HepG2 (cell line): ENCODE measurements around the gene RNF149. TPM values are rescaled to one million over a fixed set of nuclear protein-coding genes. Genes with fewer than 3 reads are reported as not detected.

ENCODE experiments used
- ATRX ChIP-seq: sonication (generic); formaldehyde crosslinking; IDR thresholded peaks from 2 replicates; pipeline ENCODE4 v1.4.0; 2020; ENCODE audit warnings: missing genetic modification reagents, borderline replicate concordance
- FOXK1 ChIP-seq: sonication (generic); formaldehyde crosslinking; IDR thresholded peaks from 2 replicates; pipeline ENCODE4 v1.4.0; 2020; ENCODE audit warnings: low read depth, missing genetic modification reagents, borderline replicate concordance
- HMG20B ChIP-seq: conservative IDR thresholded peaks from 2 replicates; pipeline ENCODE4 v1.6.1; 2016; ENCODE audit warnings: missing genetic modification reagents, missing compliant biosample characterization
- IRX3 ChIP-seq: sonication (generic); formaldehyde crosslinking; IDR thresholded peaks from 2 replicates; pipeline ENCODE4 v1.8.1; 2023; ENCODE audit warnings: mild to moderate bottlenecking, low read depth, missing genetic modification reagents, borderline replicate concordance
- SMYD3 ChIP-seq: sonication (generic); formaldehyde crosslinking; IDR thresholded peaks from 2 replicates; pipeline ENCODE4 v1.8.1; 2023; ENCODE audit warnings: mild to moderate bottlenecking, missing genetic modification reagents
- SOX13 ChIP-seq, 3 experiments: fragments of 450-650 bp in 1 of 3; sonication (generic) in 1 of 3; formaldehyde crosslinking in 1 of 3; IDR thresholded peaks in 2 of 3; conservative IDR thresholded peaks in 1 of 3; 2 replicates each; pipeline versions ENCODE4 v1.5.0 to v1.6.1; 2016 to 2020; ENCODE audit warnings: antibody characterized with exemption in 1 of 3, mild to moderate bottlenecking in 1 of 3, missing compliant biosample characterization in 1 of 3, missing genetic modification reagents in 1 of 3, moderate library complexity in 1 of 3
- TBP ChIP-seq: sonication (generic); formaldehyde crosslinking; IDR thresholded peaks from 2 replicates; pipeline ENCODE4 v1.5.0; 2020; ENCODE audit warnings: missing genetic modification reagents
- TEAD3 ChIP-seq: optimal IDR thresholded peaks from 2 replicates; pipeline ENCODE3; 2016; ENCODE audit warnings: borderline replicate concordance
- THYN1 ChIP-seq: sonication (generic); formaldehyde crosslinking; IDR thresholded peaks from 2 replicates; pipeline ENCODE4 v1.8.1; 2023; ENCODE audit warnings: low read depth, mild to moderate bottlenecking, moderate library complexity, missing genetic modification reagents, borderline replicate concordance
- TOE1 ChIP-seq: sonication (generic); formaldehyde crosslinking; IDR thresholded peaks from 2 replicates; pipeline ENCODE4 v1.4.0; 2020; ENCODE audit warnings: mild to moderate bottlenecking, missing genetic modification reagents
- ZNF20 ChIP-seq: sonication (generic); formaldehyde crosslinking; IDR thresholded peaks from 2 replicates; pipeline ENCODE4 v1.4.0; 2020; ENCODE audit warnings: mild to moderate bottlenecking, moderate library complexity, missing genetic modification reagents
- ZNF234 ChIP-seq: sonication (generic); formaldehyde crosslinking; conservative IDR thresholded peaks from 2 replicates; pipeline ENCODE4 v1.5.1; 2020; ENCODE audit warnings: mild to moderate bottlenecking, missing genetic modification reagents
- ZNF333 ChIP-seq: sonication (generic); formaldehyde crosslinking; IDR thresholded peaks from 2 replicates; pipeline ENCODE4 v1.4.0; 2020; ENCODE audit warnings: mild to moderate bottlenecking, missing genetic modification reagents, borderline replicate concordance
- ZNF615 ChIP-seq: sonication (generic); formaldehyde crosslinking; IDR thresholded peaks from 2 replicates; pipeline ENCODE4 v1.5.0; 2020; ENCODE audit warnings: mild to moderate bottlenecking, missing genetic modification reagents, borderline replicate concordance
- ZNF678 ChIP-seq: sonication (generic); formaldehyde crosslinking; IDR thresholded peaks from 2 replicates; pipeline ENCODE4 v1.4.0; 2020; ENCODE audit warnings: mild to moderate bottlenecking, missing genetic modification reagents
- polyA plus RNA-seq, 8 experiments: library from polyadenylated mRNA; depleted of rRNA in 3 of 8; stranded (reverse) in 7 of 8; unstranded in 1 of 8; fragments of >200 nt; fragmentation: Illumina TruSeq in 4 of 8; extraction: Trizol in 4 of 8; gene quantifications; 2 replicates each; pipeline versions ENCODE4 v1.2.1 to v1.2.3, GENCODE V29; 2011 to 2016; ENCODE audit warnings: low read depth in 4 of 8, missing spikeins in 1 of 8, mixed read lengths in 1 of 8; ENCODE audit not compliant: insufficient read depth in 1 of 8
- total RNA-seq, 5 experiments: library from RNA; depleted of rRNA; stranded (reverse); fragments of >200 nt; fragmentation: Illumina TruSeq; extraction: Trizol; gene quantifications; 2 replicates each; pipeline ENCODE4 v1.2.3, GENCODE V29; 2016; ENCODE audit warnings: low read depth in 1 of 5
- TF ChIP-seq, protein P1 (sequence below): IDR thresholded peaks from 2 replicates; pipeline ENCODE4 v1.6.1; 2016; ENCODE audit warnings: missing compliant biosample characterization, missing genetic modification reagents, borderline replicate concordance
- TF ChIP-seq, protein P2 (sequence below): IDR thresholded peaks from 2 replicates; pipeline ENCODE4 v1.6.1; 2012; ENCODE audit warnings: inconsistent platforms
- TF ChIP-seq, protein P3 (sequence below): sonication (generic); formaldehyde crosslinking; IDR thresholded peaks from 2 replicates; pipeline ENCODE4 v1.4.0; 2020; ENCODE audit warnings: missing genetic modification reagents, borderline replicate concordance
- TF ChIP-seq, protein P4 (sequence below): sonication (generic); formaldehyde crosslinking; IDR thresholded peaks from 2 replicates; pipeline ENCODE4 v1.4.0; 2020; ENCODE audit warnings: mild to moderate bottlenecking, missing genetic modification reagents

RNF149 gene
- total and polyA plus RNA-seq, 2 of the 13 experiments (the other 11 are each of a cell fraction or from before 2014, with no cell fraction given) = 87.6 to 109 TPM

DNA sequence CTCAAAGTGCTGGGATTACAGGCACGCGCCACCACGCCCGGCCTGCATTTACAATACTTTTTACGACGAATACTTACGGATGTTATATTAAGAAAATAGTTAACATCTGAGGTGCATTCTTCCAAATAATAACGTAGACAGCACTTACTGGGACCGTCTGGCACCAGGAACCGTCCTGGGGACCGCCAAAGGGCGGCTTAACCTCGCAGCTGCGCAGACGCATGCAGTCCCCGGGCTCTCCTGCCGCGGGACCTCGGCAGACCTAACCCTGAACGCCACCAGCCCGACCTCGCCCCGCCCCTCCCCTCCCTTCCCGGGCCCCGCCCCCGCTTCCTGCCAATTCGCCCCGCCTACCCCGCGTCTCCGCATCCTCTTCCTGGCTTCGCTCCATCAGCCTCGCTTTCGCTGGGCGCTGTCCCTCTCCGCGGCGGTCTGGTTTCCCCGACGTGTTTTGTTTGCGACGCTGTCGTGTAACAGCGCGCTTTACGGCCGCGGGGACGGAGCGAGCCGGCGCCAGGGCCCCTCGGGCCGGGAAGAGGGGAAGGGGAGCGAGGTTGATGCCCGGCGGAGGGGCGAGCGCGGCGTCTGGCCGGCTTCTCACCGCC lies 56.0 kb downstream of the RNF149 start, which contains the start of gene CNOT11 (continued):
- TF ChIP-seq, protein P1, sequence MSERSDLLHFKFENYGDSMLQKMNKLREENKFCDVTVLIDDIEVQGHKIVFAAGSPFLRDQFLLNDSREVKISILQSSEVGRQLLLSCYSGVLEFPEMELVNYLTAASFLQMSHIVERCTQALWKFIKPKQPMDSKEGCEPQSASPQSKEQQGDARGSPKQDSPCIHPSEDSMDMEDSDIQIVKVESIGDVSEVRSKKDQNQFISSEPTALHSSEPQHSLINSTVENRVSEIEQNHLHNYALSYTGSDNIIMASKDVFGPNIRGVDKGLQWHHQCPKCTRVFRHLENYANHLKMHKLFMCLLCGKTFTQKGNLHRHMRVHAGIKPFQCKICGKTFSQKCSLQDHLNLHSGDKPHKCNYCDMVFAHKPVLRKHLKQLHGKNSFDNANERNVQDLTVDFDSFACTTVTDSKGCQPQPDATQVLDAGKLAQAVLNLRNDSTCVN = peak; percentile 30; the same call in 1 of the 2 replicates
- TF ChIP-seq THYN1 (CRISPR knock-in tag) (no peak), SMYD3 (CRISPR knock-in tag) (no peak), ATRX (CRISPR knock-in tag) (no peak), FOXK1 (CRISPR knock-in tag) (peak; percentile 97), TOE1 (CRISPR knock-in tag) (no peak), IRX3 (no peak; the same call in 1 of the 2 replicates), HMG20B (CRISPR knock-in tag) (peak; percentile 73), SOX13 (IDR thresholded peaks at IDR 0.05) (no peak), SOX13 (CRISPR knock-in tag; conservative IDR thresholded peaks at IDR 0.05 in 1 of 2, IDR thresholded peaks at IDR 0.05 in 1 of 2) (peak in 1 of 2 experiments; percentile 43; a peak in 1 of 4 replicates), TBP (CRISPR knock-in tag) (no peak), ZNF615 (CRISPR knock-in tag) (0 out of 2 replicates have a peak, but pooled peaks have one; percentile 70), ZNF234 (CRISPR knock-in tag) (no peak; the same call in 1 of the 2 replicates), ZNF333 (CRISPR knock-in tag) (peak; percentile 63; the same call in 1 of the 2 replicates), ZNF20 (CRISPR knock-in tag) (no peak), ZNF678 (CRISPR knock-in tag) (no peak), TEAD3 (CRISPR knock-in tag) (peak; percentile 4)
- TF ChIP-seq, protein P2, sequence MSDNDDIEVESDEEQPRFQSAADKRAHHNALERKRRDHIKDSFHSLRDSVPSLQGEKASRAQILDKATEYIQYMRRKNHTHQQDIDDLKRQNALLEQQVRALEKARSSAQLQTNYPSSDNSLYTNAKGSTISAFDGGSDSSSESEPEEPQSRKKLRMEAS = peak; percentile 86
- TF ChIP-seq, protein P3, sequence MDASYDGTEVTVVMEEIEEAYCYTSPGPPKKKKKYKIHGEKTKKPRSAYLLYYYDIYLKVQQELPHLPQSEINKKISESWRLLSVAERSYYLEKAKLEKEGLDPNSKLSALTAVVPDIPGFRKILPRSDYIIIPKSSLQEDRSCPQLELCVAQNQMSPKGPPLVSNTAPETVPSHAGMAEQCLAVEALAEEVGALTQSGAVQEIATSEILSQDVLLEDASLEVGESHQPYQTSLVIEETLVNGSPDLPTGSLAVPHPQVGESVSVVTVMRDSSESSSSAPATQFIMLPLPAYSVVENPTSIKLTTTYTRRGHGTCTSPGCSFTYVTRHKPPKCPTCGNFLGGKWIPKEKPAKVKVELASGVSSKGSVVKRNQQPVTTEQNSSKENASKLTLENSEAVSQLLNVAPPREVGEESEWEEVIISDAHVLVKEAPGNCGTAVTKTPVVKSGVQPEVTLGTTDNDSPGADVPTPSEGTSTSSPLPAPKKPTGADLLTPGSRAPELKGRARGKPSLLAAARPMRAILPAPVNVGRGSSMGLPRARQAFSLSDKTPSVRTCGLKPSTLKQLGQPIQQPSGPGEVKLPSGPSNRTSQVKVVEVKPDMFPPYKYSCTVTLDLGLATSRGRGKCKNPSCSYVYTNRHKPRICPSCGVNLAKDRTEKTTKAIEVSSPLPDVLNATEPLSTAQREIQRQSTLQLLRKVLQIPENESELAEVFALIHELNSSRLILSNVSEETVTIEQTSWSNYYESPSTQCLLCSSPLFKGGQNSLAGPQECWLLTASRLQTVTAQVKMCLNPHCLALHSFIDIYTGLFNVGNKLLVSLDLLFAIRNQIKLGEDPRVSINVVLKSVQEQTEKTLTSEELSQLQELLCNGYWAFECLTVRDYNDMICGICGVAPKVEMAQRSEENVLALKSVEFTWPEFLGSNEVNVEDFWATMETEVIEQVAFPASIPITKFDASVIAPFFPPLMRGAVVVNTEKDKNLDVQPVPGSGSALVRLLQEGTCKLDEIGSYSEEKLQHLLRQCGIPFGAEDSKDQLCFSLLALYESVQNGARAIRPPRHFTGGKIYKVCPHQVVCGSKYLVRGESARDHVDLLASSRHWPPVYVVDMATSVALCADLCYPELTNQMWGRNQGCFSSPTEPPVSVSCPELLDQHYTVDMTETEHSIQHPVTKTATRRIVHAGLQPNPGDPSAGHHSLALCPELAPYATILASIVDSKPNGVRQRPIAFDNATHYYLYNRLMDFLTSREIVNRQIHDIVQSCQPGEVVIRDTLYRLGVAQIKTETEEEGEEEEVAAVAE (CRISPR knock-in tag) = peak; percentile 57; the same call in 1 of the 2 replicates
- TF ChIP-seq, protein P4, sequence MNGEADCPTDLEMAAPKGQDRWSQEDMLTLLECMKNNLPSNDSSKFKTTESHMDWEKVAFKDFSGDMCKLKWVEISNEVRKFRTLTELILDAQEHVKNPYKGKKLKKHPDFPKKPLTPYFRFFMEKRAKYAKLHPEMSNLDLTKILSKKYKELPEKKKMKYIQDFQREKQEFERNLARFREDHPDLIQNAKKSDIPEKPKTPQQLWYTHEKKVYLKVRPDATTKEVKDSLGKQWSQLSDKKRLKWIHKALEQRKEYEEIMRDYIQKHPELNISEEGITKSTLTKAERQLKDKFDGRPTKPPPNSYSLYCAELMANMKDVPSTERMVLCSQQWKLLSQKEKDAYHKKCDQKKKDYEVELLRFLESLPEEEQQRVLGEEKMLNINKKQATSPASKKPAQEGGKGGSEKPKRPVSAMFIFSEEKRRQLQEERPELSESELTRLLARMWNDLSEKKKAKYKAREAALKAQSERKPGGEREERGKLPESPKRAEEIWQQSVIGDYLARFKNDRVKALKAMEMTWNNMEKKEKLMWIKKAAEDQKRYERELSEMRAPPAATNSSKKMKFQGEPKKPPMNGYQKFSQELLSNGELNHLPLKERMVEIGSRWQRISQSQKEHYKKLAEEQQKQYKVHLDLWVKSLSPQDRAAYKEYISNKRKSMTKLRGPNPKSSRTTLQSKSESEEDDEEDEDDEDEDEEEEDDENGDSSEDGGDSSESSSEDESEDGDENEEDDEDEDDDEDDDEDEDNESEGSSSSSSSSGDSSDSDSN (CRISPR knock-in tag) = peak; percentile 68
